WERI-Rb-1 (cell line): ENCODE measurements around the gene ATXN7L1.

Experiments
- DNase-seq: peaks from one replicate; pipeline ENCODE4 v3.0.0-alpha.2; 2020
- H3K27ac ChIP-seq: fragments of 250-450 bp; sonication (Bioruptor Pico); 2 replicates; pipeline ENCODE4 v1.5.1; 2020; ENCODE audit warnings: mild to moderate bottlenecking, moderate library complexity
- H3K27me3 ChIP-seq: fragments of 250-450 bp; sonication (Bioruptor Pico); 2 replicates; pipeline ENCODE4 v1.5.1; 2021; ENCODE audit warnings: mild to moderate bottlenecking, low read depth, moderate library complexity; ENCODE audit not compliant: insufficient read depth, severe bottlenecking
- H3K36me3 ChIP-seq: fragments of 250-450 bp; sonication (Bioruptor Pico); 2 replicates; pipeline ENCODE4 v1.5.1; 2020; ENCODE audit warnings: mild to moderate bottlenecking, moderate library complexity
- H3K4me3 ChIP-seq: 2 replicates; pipeline ENCODE4 v1.5.1; 2011; ENCODE audit warnings: low read depth, mild to moderate bottlenecking, control low read depth, low read length
- H3K9me3 ChIP-seq: fragments of 250-450 bp; sonication (Bioruptor Pico); 2 replicates; pipeline ENCODE4 v1.5.1; 2021; ENCODE audit warnings: mild to moderate bottlenecking, moderate library complexity; ENCODE audit not compliant: severe bottlenecking
- CTCF ChIP-seq: IDR thresholded peaks from 2 replicates; pipeline ENCODE4 v1.5.1; 2011; ENCODE audit warnings: low read depth, mild to moderate bottlenecking, control low read depth, inconsistent platforms, low read length

Gene ATXN7L1

GRCh38 chr7:105742787-105743186 lies 133.6 kb downstream of the ATXN7L1 start:
- H3K9me3 ChIP-seq: no peaks in the 10 kb centered on the region
- no peaks in the 10 kb centered on the region for H3K36me3 ChIP-seq
- TF ChIP-seq CTCF: no peak
- DNase-seq: no peak
- no peak overlapping the region for H3K27ac ChIP-seq
- no peak overlapping the region for H3K4me3 ChIP-seq
- H3K27me3 ChIP-seq: no peaks in the 10 kb centered on the region

GRCh38 chr7:105741982-105742381 lies 134.4 kb downstream of the ATXN7L1 start:
- no peak for DNase-seq
- H3K4me3 ChIP-seq: no peak overlapping the region
- no peak overlapping the region for H3K27ac ChIP-seq
- H3K27me3 ChIP-seq: no peaks in the 10 kb centered on the region
- H3K9me3 ChIP-seq: no peaks in the 10 kb centered on the region
- no peaks in the 10 kb centered on the region for H3K36me3 ChIP-seq
- no peak for TF ChIP-seq CTCF

GRCh38 chr7:105738133-105738532 lies 138.3 kb downstream of the ATXN7L1 start:
- DNase-seq: no peak
- Histone ChIP-seq H3K4me3 (no peak overlapping the region), H3K36me3 (no peaks in the 10 kb centered on the region), H3K9me3 (no peaks in the 10 kb centered on the region), H3K27me3 (no peaks in the 10 kb centered on the region), H3K27ac (no peak overlapping the region)
- TF ChIP-seq CTCF: no peak

- no peak for TF ChIP-seq CTCF
- Histone ChIP-seq H3K27me3 (no peaks in the 10 kb centered on the region), H3K27ac (no peak overlapping the region), H3K36me3 (no peaks in the 10 kb centered on the region), H3K4me3 (no peak overlapping the region), H3K9me3 (no peaks in the 10 kb centered on the region)
- DNase-seq: peak; percentile 30
Measured at GRCh38 chr7:105734233-105734632, 142.2 kb downstream of the ATXN7L1 start.

GRCh38 chr7:105731042-105731441 lies 145.4 kb downstream of the ATXN7L1 start:
- Histone ChIP-seq H3K27me3 (no peaks in the 10 kb centered on the region), H3K9me3 (no peaks in the 10 kb centered on the region)

More at GRCh38 chr7:105731042-105731441, 145.4 kb downstream of the ATXN7L1 start:
- H3K36me3 ChIP-seq: no peaks in the 10 kb centered on the region
- no peak overlapping the region for H3K27ac ChIP-seq
- no peak for DNase-seq
- no peak overlapping the region for H3K4me3 ChIP-seq
- TF ChIP-seq CTCF: no peak
